HG02571 (cell line): ENCODE data around the gene BPGM.
"Not testable (repeated sequence)": the region's sequence is repeated elsewhere in the genome, so short reads cannot be mapped to it uniquely, and the experiment has no call there.

Experiments used
- ATAC-seq: cut with Tn5 transposase; IDR thresholded peaks from one replicate; pipeline ENCODE4 v1.9.1; 2021; ENCODE audit warnings: mild to moderate bottlenecking, moderate library complexity; ENCODE audit not compliant: unreplicated experiment

Gene BPGM

DNA sequence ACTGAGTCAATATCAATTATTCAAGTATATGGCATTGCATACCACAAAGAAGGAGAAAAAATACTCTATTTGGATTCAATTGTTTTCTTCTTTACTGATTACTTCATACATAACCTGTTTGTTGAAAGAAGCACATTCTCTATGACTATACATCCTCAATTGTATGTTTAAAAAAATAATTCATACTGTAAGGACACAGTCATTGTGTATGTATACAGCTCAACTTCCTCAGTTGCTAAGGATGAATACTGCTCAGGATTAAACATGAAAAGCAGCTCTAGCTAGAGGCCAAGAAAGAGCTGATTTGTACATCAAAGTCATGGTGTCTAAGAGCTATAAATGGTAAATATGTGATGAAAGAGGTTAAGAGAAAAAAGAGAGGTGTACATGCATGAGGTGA lies 15.8 kb upstream of the BPGM start:
- ATAC-seq = no peak

DNA sequence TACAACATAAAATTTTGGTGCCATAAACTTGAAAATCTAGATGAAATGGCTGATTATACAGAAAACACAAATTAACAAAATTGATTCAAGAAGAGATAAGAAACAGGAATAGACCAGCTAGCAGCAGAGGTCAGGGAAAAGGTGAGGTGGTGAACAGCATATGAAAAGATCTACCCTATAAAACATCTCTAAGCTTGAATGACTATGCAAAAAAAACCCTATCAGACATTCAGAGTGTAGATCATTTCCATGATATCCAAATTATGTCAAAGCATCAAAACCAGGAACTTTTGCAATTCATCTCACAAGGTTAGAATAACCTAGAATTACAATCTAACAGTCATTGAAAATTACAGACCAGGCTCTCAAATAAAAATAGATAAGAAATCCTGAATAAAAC lies 14.6 kb upstream of the BPGM start:
- no peak for ATAC-seq

DNA sequence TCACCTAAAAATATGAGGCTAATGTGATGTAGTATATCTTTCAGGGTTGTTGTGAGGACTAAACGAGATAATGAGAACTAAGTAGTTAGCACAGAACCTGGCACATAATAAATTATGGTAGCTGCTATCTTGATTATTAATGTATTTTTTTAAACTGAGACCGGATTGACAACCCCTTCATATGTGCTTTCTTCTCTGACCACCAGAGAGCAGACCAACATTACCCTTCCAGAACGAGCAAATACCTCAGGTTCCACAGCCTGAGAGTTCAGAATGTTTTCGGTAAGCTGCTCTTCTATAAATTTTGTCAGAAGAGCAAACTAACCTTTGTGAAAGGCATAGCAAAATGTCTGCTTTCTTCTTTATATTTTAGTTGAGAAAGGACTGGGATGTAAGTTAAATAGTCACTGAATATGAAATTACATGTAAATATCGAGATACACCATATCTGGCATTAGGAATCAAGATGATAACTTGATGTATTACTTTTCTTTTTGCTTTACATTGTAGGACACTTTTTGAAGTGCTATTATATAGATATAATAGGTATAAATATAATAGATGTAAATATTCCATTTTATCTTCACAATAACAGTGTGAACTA lies 13.6 kb upstream of the BPGM start:
- ATAC-seq = no peak

DNA sequence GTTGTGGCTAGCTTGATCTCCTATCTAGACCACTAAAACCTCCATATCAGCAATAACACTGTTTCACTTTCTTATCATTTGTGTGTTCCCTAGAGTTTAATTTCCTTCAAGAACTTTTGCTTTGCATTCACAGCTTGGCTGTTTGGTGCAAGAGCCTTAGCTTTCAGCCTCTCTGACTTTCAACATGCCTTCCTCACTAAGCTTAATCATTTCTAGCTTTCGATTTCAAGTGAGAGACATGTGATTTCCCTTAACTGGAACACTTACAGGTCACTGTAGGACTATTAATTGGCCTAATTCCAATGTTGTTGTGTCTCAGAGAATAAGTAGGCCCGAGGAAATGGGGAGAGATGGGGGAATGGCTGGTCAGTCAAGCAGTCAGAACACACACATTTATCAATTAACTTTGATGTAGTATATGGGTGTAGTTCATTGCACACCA lies 10.6 kb upstream of the BPGM start:
- peak; percentile 92 for ATAC-seq

DNA sequence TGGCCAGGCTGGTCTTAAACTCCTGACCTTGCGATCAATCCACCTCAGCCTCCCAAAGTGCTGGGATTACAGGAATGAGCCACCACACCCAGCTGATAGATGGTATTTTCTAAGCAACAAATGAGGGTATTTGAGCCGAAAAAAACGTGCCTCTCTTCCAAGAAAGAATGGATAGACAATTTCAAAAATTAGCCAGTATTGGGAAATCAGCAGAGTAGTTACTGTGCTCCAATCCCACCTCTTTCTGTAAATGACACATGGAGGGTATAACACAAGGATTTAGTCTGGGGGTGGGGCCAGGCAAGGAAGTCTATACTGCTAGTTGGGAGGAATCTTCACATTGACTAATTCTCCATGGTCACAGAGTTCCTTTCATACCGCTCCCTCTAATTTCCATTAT lies 9.2 kb upstream of the BPGM start:
- ATAC-seq = no peak

DNA sequence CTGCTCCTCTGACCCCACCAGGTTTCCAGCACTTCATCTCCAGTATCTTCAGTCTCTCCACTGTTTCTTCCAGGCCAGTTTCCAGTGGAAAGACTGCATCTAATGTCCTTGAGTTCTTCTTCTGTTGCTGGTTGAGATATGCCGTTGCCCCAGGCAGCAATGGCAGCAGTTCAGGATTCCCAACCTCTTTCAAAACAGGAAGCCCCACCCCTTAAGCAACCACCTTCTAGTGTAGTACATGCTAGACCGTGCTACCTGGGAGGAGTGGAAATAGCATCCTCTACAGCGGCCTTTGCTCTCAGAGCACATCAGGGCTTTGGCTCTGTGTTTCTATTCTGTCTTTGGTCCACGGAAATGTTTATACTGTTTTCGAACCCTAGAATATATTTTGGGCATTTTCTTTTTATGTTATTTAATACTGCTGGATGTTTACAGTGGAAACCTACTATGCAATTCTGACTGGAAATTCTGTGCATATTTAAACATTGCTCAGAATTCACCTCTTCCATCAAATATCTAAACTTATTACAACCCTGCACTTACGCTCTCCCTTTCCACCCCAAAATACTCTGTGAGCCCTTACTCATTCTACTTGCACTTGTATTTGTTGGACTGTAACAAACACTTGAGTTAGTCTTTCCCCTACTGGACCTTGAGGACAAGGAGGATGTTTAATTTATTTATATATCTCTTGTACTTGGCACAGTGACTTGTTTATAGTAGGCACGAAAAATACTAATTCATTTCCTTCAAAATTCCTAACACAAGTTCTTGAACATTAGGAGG lies 8.5 kb upstream of the BPGM start:
- no peak for ATAC-seq

DNA sequence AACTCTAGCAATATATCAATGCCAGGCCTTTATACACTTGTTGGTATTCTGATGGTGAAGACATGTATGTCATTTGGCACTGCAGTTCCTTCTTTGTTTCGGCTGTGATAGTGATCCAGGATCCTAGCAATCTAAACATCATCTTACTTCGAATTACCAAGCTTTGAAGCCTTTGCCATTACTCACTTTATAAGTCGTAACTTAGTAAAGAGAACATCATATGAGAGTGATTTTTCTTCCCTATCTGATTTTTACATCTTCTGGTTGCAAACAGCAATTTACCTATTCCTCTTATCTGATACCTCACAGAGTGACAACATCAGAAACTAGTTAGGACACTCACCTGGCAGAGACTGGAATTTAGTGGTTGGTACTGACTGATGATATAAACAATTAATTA lies 7.6 kb upstream of the BPGM start:
- no peak for ATAC-seq

DNA sequence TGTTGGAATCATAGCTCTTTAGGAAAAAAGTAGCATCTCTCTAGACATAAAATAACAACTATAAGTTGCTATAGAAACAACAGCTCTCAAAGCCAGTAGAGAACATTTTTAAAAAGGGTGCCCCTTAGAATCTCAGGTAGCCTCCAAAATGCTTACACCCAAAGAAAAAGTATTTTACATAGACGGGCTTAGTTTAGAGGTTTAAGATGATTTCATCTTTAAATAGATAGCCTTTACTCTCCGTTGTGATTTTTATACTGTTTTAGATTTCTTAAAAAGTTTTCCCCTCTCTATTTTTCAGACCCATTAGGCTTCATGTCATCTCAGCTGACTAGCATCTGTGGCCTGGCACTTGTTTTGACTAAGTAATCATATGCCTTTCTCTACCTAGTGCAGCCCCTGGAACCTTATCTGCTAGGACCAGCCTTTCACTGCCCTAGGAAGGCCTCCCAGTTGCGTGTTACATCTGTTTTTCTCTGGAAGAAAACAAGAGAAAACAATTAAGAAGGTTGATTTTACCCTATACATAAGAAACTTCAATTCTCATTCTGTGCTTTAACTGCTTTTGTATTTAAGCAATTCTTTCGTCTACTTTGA lies 6.9 kb upstream of the BPGM start:
- no peak for ATAC-seq

DNA sequence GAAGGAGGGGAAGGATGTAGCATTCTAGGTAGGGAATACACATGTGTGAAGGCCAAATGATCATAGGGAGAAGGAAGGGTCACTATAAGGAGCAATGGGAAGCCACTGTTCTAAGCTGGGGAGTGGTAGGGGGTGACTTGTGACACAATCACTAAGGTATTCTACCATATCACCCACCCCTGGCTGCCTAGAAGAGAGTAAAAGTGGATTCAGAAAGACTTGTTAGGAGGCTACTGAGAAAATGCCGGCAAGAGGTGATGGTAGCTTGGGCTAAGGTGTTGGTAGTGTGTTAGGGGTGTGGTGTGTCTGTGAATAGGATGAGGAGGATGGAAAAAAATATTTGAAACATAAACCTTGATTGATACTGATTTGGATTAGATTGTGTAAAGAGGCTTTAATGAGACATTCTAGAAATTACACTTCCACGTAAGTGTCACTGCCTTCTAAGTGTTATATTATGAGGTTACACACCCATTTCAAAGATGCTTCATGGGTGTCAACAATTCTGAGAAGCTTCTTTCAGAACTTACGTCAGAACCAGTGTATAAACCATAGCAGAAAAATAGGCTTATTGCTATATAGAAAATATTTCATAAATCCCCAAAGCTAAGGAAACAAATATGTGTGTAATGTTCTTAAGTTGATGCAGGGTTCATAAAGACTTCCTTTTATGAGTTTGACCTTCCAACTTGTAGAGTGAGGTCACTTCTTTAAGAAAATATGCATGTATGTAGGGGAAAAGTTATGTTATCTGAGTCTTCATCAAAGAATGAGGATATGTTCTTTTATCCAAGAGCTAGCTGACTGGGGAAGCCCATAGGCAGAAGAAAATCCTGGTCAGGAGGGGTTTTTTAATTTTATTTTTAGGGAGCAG lies 5.6 kb upstream of the BPGM start:
- no peak for ATAC-seq

DNA sequence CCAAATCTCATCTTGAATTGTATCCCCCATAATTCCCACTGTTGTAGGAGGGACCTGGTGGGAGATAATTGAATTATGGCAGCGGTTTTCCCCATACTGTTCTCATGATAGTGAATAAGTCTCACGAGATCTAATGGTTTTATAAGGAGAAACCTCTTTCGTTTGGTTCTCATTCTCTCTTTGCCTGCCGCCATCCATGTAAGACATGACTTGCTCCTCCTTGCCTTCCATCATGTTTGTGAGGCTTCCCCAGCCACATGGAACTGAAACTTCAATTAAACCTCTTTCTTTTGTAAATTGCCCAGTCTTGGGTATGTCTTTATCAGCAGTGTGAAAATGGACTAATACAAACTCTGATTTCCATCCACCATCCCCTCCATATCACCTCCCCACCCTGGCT lies 4.7 kb upstream of the BPGM start:
- ATAC-seq = not testable (repeated sequence)

DNA sequence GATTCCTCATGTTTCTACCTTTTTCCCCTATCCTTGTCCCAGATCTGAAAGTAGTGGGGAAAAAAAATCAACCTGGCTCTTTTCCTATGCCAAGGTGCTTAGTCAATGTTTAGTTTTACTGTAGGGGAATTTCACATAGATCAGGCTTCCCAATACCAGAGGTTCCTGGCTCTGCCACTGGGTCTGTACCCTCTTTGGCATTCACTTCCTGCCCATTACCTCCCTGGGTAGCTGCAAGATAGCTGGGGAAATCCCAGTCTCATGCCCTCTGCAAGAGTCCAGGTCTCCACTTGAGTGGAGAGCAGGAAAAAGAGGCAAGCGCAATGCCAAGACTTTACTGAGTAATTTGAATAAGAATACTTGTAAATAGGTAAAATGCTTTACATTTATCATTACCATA lies 3.5 kb upstream of the BPGM start:
- ATAC-seq = no peak

DNA sequence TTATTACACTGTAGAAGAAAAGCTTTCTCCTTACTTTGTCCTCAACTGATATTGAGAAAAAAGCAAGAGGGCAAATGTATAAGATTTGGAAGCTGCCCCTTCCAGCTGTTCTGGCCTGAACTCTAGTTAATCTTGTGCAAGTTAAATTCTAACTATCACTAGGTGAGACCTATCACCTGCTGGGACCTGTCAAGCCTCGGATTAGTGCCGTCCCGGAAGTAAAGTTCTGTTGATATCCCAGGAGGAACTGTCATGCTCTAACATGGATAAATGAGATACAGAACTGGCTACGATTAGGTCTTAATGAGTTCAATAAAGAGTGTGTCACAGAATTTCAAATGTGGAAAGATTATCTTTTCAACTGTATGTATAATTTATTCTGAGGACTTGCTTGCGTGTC lies 1.2 kb upstream of the BPGM start:
- no peak for ATAC-seq

DNA sequence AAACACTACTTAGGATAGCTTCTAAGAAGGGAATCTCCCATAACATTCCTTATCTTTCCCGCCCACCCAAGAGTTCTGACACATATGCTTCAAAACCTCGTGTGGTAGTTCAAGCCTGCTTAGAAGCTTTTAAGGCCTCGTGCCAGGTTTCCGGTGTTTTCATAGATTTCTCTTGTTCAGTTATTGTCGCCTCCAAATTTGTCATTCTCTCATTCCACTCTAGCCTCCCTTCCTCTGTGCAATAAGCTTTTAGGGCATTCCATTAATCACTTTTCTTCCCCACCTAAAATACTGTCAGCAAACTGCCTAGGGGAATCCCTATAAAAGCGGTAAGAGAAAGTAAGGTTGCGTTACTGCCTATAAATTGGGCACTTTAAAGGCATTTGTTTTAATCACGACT lies 718 bp upstream of the BPGM start:
- ATAC-seq = no peak

DNA sequence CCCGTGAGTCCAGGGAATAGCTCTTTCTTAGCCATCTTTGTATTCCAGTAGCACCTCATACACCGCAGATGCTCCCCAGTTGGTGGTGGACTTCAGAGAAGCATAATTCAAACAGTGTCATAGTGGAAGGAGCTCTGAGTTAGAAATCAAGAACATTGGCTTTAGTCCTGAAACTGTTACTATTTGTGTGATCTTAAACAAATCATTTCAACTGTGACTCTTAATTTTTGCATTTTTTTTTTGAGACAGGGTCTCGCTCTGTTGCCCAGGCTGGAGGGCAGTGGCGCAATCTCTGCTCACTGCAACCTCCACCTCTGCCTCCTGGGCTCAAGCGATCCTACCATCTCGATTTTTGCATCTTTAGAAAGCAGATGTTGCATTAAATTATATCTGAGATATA lies 1.8 kb downstream of the BPGM start:
- ATAC-seq = no peak

DNA sequence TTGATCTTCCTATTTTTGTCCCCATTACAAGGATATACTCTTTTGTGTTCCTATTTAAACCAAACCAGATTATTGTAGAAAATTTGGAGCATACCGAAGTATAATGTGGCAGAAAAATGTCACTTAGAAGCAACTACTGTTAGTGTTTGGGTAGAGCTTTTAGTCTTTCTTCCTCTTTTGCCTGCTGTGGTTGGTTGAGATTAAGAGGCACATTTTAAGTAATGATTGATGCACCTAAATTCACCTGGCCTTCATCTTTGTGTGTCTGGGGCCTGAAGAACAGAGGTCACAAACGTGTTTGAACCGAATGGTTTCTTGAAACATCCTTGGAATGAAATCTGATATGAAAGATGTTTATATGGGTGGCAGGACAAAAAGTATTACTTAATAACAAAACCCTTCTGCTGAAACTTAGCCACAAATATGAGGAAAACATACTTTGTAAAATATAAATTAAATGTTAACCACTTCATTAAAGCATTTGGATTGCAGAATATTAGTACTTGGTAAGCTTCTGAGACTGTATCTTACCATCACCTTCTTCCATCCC lies 2.6 kb downstream of the BPGM start:
- no peak for ATAC-seq

DNA sequence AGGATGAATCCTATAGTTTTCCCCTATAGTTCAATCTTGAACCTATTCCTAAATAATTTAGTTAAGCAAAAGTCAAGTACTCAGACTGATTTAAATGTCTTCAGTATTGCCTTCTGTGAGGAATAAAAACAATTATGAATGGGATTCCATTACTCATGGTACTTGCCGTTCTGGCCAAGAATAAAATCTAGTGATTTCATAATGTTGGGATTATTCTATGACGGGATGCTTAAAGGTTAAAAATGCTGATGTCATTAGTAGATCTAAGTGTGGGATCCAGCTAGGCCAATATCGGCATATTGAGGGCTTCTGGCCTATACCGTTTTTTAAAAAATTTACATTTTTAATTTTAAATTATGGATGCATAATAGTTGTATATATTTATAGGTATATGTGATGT lies 5.3 kb downstream of the BPGM start:
- ATAC-seq = no peak

DNA sequence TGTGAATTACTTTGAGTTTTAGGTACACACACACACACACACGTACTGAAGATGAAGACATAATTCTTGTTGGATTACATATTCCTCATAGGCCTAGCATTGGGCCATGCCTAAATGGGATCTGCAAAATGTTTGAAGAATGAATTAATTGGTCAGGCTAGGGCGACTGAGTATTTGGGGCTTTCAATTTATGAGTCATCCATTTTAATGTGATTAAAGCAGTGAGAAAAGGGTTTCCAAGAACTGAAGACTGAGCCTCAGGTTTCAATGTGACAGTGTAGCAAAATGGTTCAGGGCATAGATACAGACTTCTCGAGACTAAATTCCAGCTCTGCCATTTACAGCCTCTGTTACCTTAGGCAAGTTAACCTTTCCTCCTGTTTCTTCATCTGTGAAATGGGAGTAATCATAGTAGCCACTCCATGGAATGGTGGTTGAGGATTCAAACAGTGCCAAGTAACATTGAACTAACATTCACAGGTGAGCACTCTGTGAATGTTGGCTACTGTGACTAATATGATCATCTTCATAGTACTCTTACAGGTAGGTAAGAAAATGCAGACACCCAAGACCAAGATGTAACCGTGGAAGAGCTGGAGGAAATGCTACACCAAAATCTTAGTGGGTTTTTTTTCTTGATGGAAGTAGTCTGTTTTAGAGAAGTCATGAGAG lies 7.6 kb downstream of the BPGM start:
- no peak for ATAC-seq

DNA sequence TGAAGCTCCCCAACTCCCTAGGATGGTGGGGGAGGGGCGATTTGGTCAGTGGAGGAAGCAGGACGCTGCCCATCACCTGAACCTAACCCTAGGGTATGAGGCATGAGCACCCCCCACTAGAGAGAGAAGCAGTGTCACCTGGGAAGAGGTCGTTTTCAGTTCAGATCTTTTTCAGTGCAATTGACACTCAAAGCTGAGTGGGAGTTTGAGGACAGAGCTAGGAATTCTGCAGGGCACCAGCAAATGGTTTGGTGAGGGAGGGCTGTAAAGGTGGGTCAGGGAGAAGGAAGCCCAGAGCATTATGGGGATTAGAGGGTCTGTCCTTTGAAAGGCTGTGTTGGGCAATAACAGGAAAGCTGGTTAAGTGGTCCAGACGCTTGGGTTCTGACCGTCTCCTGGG lies 10.9 kb downstream of the BPGM start:
- no peak for ATAC-seq

DNA sequence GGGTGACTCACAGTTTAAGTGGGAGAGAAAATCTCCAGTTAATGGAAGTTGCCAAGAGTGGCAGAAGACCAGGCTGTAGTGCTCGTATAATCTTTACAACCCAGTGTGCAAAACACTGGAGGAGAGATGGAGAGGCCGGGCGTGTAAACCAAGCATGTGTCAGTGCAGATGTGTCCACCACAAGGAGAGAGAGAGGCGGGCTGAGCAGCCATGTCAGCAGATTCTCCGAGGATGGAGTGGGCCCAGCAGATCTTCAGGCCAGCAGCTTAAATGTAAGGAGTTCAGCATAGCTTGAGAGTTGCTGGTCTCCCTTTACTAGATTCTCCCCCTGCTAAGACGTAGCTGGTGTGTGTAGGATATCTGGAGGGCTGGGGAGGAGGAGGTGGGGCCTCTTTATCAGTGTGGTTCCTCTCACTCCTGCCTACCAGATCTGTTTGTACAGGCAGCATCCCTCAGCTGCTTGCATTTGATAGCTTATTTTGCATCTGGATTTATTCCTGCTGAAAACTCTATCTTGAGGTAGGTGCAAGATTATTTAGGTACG lies 13.7 kb downstream of the BPGM start:
- ATAC-seq = no peak

DNA sequence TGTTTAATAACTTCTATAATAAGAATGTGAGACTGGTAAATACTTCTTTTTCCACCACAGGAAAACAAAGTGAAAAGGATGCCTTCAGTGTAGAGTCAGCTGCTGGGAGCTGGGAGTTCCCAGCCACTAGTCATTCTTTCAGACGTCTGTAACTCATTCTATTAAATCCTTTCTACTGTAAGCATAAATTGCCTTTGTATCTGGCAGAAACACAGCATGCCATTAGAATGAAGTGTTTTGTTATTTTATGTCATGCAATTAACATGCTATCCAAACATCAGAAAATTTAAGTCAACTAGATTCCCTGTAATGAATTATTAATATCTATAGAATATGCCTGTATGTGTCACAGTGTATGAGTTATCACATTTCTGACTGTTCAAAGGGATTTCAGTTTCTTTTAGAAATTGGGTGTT lies 14.3 kb downstream of the BPGM start:
- ATAC-seq = no peak
